Activated naive CD8-positive, alpha-beta T cell treated with anti-CD3 and anti-CD28 coated beads, Interleukin-2, amount 10 ng/mL, durations not matched to agents 7 days and 5 days (primary cell): ENCODE results near the gene UGT1A9. TPM values are rescaled to one million over a fixed set of nuclear protein-coding genes. Genes with fewer than 3 reads are reported as not detected.

Experiments used
- ATAC-seq: fragments of 150-1000 bp; cut with Tn5 transposase; one replicate; pipeline ENCODE4 v1.10.0; 2021; ENCODE audit warnings: low read depth, moderate library complexity
- POLR2A ChIA-PET: fragments of 350-600 bp; sonication (Branson Sonifier 250); formaldehyde crosslinking; loops from one replicate; lab custom pipeline; 2021; ENCODE audit warnings: antibody characterized with exemption; lab: Charles Lee
- DNase-seq: peaks from one replicate; pipeline ENCODE4 v3.0.0; 2021
- H3K27ac Mint-ChIP-seq: one replicate; pipeline ENCODE4 v1.8.0; 2022; ENCODE audit warnings: mild to moderate bottlenecking, mixed read lengths
- H3K27me3 Mint-ChIP-seq: one replicate; pipeline ENCODE4 v1.8.0; 2022; ENCODE audit warnings: mild to moderate bottlenecking, moderate library complexity, mixed read lengths
- H3K36me3 Mint-ChIP-seq: one replicate; pipeline ENCODE4 v1.8.0; 2021; ENCODE audit warnings: mild to moderate bottlenecking, mixed read lengths
- H3K4me1 Mint-ChIP-seq: one replicate; pipeline ENCODE4 v1.8.0; 2021; ENCODE audit warnings: mixed read lengths
- H3K4me3 Mint-ChIP-seq: one replicate; pipeline ENCODE4 v1.8.0; 2022; ENCODE audit warnings: mild to moderate bottlenecking, moderate library complexity, mixed read lengths
- H3K9me3 Mint-ChIP-seq: one replicate; pipeline ENCODE4 v1.8.0; 2021; ENCODE audit warnings: mixed read lengths
- total RNA-seq, 2 experiments: library from RNA; stranded (reverse); gene quantifications; one replicate each; pipeline ENCODE4 v1.2.3, GENCODE V29; 2021

UGT1A9 gene
- total RNA-seq, 2 experiments from 2014 or later, result not detected

- Mint-ChIP-seq H3K27me3 (peaks cover 41% of the 10 kb centered on the region), H3K27ac (no peak overlapping the region), H3K4me3 (no peak overlapping the region), H3K4me1 (peaks cover 4% of the 10 kb centered on the region), H3K9me3 (no peaks in the 10 kb centered on the region), H3K36me3 (no peaks in the 10 kb centered on the region)
- no peak for DNase-seq
- no peak for ATAC-seq
- POLR2A ChIA-PET, result no interaction called here
These were observed 13.1 kb upstream of the UGT1A9 start for GRCh38 chr2:233658610-233659009.

- H3K27me3 Mint-ChIP-seq, result peaks cover 25% of the 10 kb centered on the region
- DNase-seq, result no peak
- POLR2A ChIA-PET, result no interaction called here
- H3K27ac Mint-ChIP-seq, result no peak overlapping the region
- peaks cover 1% of the 10 kb centered on the region for H3K36me3 Mint-ChIP-seq
- H3K4me3 Mint-ChIP-seq, result no peak overlapping the region
- peaks cover 7% of the 10 kb centered on the region for H3K9me3 Mint-ChIP-seq
- no peaks in the 10 kb centered on the region for H3K4me1 Mint-ChIP-seq
- ATAC-seq, result no peak
These were observed 7.8 kb upstream of the UGT1A9 start for GRCh38 chr2:233663911-233664310.

GRCh38 chr2:233668605-233669260 is 3.0 kb upstream of the UGT1A9 start:
- Mint-ChIP-seq H3K36me3 (peaks cover 1% of the 10 kb centered on the region), H3K27ac (no peak overlapping the region), H3K27me3 (peaks cover 15% of the 10 kb centered on the region), H3K4me3 (no peak overlapping the region), H3K9me3 (peaks cover 7% of the 10 kb centered on the region), H3K4me1 (no peaks in the 10 kb centered on the region)
- POLR2A ChIA-PET, result no interaction called here
- DNase-seq (no peak), ATAC-seq (no peak)

- H3K36me3 Mint-ChIP-seq, result peaks cover 1% of the 10 kb centered on the region
- ATAC-seq (no peak), DNase-seq (no peak)
- H3K4me1 Mint-ChIP-seq, result no peaks in the 10 kb centered on the region
- H3K9me3 Mint-ChIP-seq, result peaks cover 6% of the 10 kb centered on the region
- no peak overlapping the region for H3K4me3 Mint-ChIP-seq
- H3K27me3 Mint-ChIP-seq, result peaks cover 20% of the 10 kb centered on the region
- POLR2A ChIA-PET, result no interaction called here
- no peak overlapping the region for H3K27ac Mint-ChIP-seq
These were observed 1.2 kb downstream of the UGT1A9 start for GRCh38 chr2:233672886-233673285.

- H3K27ac Mint-ChIP-seq, result no peak overlapping the region
- no peaks in the 10 kb centered on the region for H3K9me3 Mint-ChIP-seq
- H3K4me3 Mint-ChIP-seq, result no peak overlapping the region
- POLR2A ChIA-PET, result no interaction called here
- no peak for ATAC-seq
- DNase-seq, result no peak
- peaks cover 16% of the 10 kb centered on the region for H3K27me3 Mint-ChIP-seq
- H3K4me1 Mint-ChIP-seq, result no peaks in the 10 kb centered on the region
- no peaks in the 10 kb centered on the region for H3K36me3 Mint-ChIP-seq
These were observed 2.2 kb downstream of the UGT1A9 start for GRCh38 chr2:233673896-233674295.

GRCh38 chr2:233674314-233674713 is 2.6 kb downstream of the UGT1A9 start:
- no peaks in the 10 kb centered on the region for H3K9me3 Mint-ChIP-seq
- H3K36me3 Mint-ChIP-seq, result no peaks in the 10 kb centered on the region
- ATAC-seq, result no peak
- H3K27ac Mint-ChIP-seq, result no peak overlapping the region
- peaks cover 17% of the 10 kb centered on the region for H3K27me3 Mint-ChIP-seq
- DNase-seq, result no peak
- no peak overlapping the region for H3K4me3 Mint-ChIP-seq
- POLR2A ChIA-PET, result no interaction called here
- H3K4me1 Mint-ChIP-seq, result no peaks in the 10 kb centered on the region

GRCh38 chr2:233674995-233675394 is 3.3 kb downstream of the UGT1A9 start:
- H3K9me3 Mint-ChIP-seq, result no peaks in the 10 kb centered on the region
- POLR2A ChIA-PET, result no interaction called here
- H3K27ac Mint-ChIP-seq, result no peak overlapping the region
- H3K4me3 Mint-ChIP-seq, result no peak overlapping the region
- no peaks in the 10 kb centered on the region for H3K4me1 Mint-ChIP-seq
- H3K27me3 Mint-ChIP-seq, result peaks cover 21% of the 10 kb centered on the region
- H3K36me3 Mint-ChIP-seq, result no peaks in the 10 kb centered on the region
- no peak for DNase-seq
- ATAC-seq, result no peak

GRCh38 chr2:233676046-233676445 is 4.3 kb downstream of the UGT1A9 start:
- ATAC-seq (no peak), DNase-seq (no peak)
- Mint-ChIP-seq H3K27ac (no peak overlapping the region), H3K4me1 (no peaks in the 10 kb centered on the region), H3K27me3 (peaks cover 16% of the 10 kb centered on the region), H3K9me3 (no peaks in the 10 kb centered on the region), H3K36me3 (no peaks in the 10 kb centered on the region), H3K4me3 (no peak overlapping the region)
- POLR2A ChIA-PET, result no interaction called here

- DNase-seq (no peak), ATAC-seq (no peak)
- no peaks in the 10 kb centered on the region for H3K9me3 Mint-ChIP-seq
- no peak overlapping the region for H3K27ac Mint-ChIP-seq
- H3K36me3 Mint-ChIP-seq, result no peaks in the 10 kb centered on the region
- no peaks in the 10 kb centered on the region for H3K4me1 Mint-ChIP-seq
- peaks cover 21% of the 10 kb centered on the region for H3K27me3 Mint-ChIP-seq
- no peak overlapping the region for H3K4me3 Mint-ChIP-seq
- POLR2A ChIA-PET, result no interaction called here
These were observed 7.5 kb downstream of the UGT1A9 start for GRCh38 chr2:233679196-233679595.

GRCh38 chr2:233680361-233681045 is 8.8 kb downstream of the UGT1A9 start:
- peaks cover 21% of the 10 kb centered on the region for H3K27me3 Mint-ChIP-seq
- H3K9me3 Mint-ChIP-seq, result no peaks in the 10 kb centered on the region
- no peak overlapping the region for H3K4me3 Mint-ChIP-seq
- POLR2A ChIA-PET, result no interaction called here
- H3K4me1 Mint-ChIP-seq, result no peaks in the 10 kb centered on the region
- DNase-seq (no peak), ATAC-seq (no peak)
- H3K27ac Mint-ChIP-seq, result no peak overlapping the region
- no peaks in the 10 kb centered on the region for H3K36me3 Mint-ChIP-seq

GRCh38 chr2:233681521-233682099 is 9.9 kb downstream of the UGT1A9 start, which contains the start of gene UGT1A7:
UGT1A7 (plus strand) TSS chr2:233681901; CDS start chr2:233681938, 37 bp downstream.
- Mint-ChIP-seq H3K4me3 (no peak within 1 kb of the TSS), H3K27ac (no peak within 1 kb of the TSS), H3K36me3 (no peaks in the 10 kb centered on the region), H3K9me3 (no peaks in the 10 kb centered on the region), H3K27me3 (peaks cover 18% of the 10 kb centered on the region), H3K4me1 (no peaks in the 10 kb centered on the region)
- no peak for DNase-seq
- POLR2A ChIA-PET, result no interaction called here
- ATAC-seq, result no peak

GRCh38 chr2:233684640-233685039 is 12.9 kb downstream of the UGT1A9 start:
- Mint-ChIP-seq H3K27me3 (peaks cover 19% of the 10 kb centered on the region), H3K4me3 (no peak overlapping the region), H3K4me1 (no peaks in the 10 kb centered on the region), H3K9me3 (no peaks in the 10 kb centered on the region), H3K36me3 (no peaks in the 10 kb centered on the region), H3K27ac (no peak overlapping the region)
- DNase-seq (no peak), ATAC-seq (no peak)
- POLR2A ChIA-PET, result no interaction called here

GRCh38 chr2:233686928-233687327 is 15.2 kb downstream of the UGT1A9 start:
- POLR2A ChIA-PET, result no interaction called here
- Mint-ChIP-seq H3K4me3 (no peak overlapping the region), H3K4me1 (no peaks in the 10 kb centered on the region), H3K27ac (no peak overlapping the region), H3K9me3 (no peaks in the 10 kb centered on the region), H3K27me3 (peaks cover 13% of the 10 kb centered on the region), H3K36me3 (no peaks in the 10 kb centered on the region)
- ATAC-seq, result no peak
- no peak for DNase-seq

GRCh38 chr2:233688341-233688740 is 16.6 kb downstream of the UGT1A9 start:
- no peak overlapping the region for H3K27ac Mint-ChIP-seq
- no peaks in the 10 kb centered on the region for H3K4me1 Mint-ChIP-seq
- peaks cover 7% of the 10 kb centered on the region for H3K27me3 Mint-ChIP-seq
- no peaks in the 10 kb centered on the region for H3K9me3 Mint-ChIP-seq
- H3K4me3 Mint-ChIP-seq, result no peak overlapping the region
- no peaks in the 10 kb centered on the region for H3K36me3 Mint-ChIP-seq
- no peak for ATAC-seq
- DNase-seq, result no peak
- POLR2A ChIA-PET, result no interaction called here
